Panc1 (cell line): ENCODE results near the gene TTF2.

Source experiments
- POLR2AphosphoS5 ChIP-seq: IDR thresholded peaks from 2 replicates; pipeline ENCODE4 v1.6.1; 2012; ENCODE audit warnings: mild to moderate bottlenecking, low read depth, low read length, moderate library complexity
- REST ChIP-seq, 2 experiments: IDR thresholded peaks; 2 replicates each; pipeline ENCODE4 v1.6.1; 2011 to 2012; ENCODE audit warnings: low read depth in 2 of 2, control low read depth in 1 of 2, low read length in 1 of 2, mild to moderate bottlenecking in 1 of 2, moderate library complexity in 1 of 2; ENCODE audit not compliant: insufficient read depth in 1 of 2
- SIN3A ChIP-seq: IDR thresholded peaks from 2 replicates; pipeline ENCODE4 v1.6.1; 2012; ENCODE audit warnings: low read depth, mild to moderate bottlenecking, low read length, moderate library complexity, borderline replicate concordance; ENCODE audit not compliant: insufficient read depth
- TF ChIP-seq, protein P1 (sequence below): fragments of 450-650 bp; IDR thresholded peaks from 2 replicates; pipeline ENCODE4 v1.5.1; 2017; ENCODE audit warnings: mild to moderate bottlenecking

- TF ChIP-seq, protein P1, sequence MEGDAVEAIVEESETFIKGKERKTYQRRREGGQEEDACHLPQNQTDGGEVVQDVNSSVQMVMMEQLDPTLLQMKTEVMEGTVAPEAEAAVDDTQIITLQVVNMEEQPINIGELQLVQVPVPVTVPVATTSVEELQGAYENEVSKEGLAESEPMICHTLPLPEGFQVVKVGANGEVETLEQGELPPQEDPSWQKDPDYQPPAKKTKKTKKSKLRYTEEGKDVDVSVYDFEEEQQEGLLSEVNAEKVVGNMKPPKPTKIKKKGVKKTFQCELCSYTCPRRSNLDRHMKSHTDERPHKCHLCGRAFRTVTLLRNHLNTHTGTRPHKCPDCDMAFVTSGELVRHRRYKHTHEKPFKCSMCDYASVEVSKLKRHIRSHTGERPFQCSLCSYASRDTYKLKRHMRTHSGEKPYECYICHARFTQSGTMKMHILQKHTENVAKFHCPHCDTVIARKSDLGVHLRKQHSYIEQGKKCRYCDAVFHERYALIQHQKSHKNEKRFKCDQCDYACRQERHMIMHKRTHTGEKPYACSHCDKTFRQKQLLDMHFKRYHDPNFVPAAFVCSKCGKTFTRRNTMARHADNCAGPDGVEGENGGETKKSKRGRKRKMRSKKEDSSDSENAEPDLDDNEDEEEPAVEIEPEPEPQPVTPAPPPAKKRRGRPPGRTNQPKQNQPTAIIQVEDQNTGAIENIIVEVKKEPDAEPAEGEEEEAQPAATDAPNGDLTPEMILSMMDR: no peak
- no peak for TF ChIP-seq POLR2AphosphoS5
- TF ChIP-seq REST (IDR thresholded peaks at IDR 0.05; ENCODE audit: insufficient read depth in 1 of 2, low read depth in 2 of 2, low read length in 1 of 2): no peak
- TF ChIP-seq SIN3A: no peak
Measured at GRCh38 chr1:117101334-117101733, 41.2 kb downstream of the TTF2 start.
